GM12872 (cell line): ENCODE data around the gene GMEB2.

Experiments used
- TF ChIP-seq, protein P1 (sequence below): IDR thresholded peaks from 3 replicates; pipeline ENCODE4 v1.5.1; 2011; ENCODE audit warnings: low read depth, mild to moderate bottlenecking, low read length, moderate library complexity; ENCODE audit not compliant: insufficient read depth

GMEB2 gene

DNA sequence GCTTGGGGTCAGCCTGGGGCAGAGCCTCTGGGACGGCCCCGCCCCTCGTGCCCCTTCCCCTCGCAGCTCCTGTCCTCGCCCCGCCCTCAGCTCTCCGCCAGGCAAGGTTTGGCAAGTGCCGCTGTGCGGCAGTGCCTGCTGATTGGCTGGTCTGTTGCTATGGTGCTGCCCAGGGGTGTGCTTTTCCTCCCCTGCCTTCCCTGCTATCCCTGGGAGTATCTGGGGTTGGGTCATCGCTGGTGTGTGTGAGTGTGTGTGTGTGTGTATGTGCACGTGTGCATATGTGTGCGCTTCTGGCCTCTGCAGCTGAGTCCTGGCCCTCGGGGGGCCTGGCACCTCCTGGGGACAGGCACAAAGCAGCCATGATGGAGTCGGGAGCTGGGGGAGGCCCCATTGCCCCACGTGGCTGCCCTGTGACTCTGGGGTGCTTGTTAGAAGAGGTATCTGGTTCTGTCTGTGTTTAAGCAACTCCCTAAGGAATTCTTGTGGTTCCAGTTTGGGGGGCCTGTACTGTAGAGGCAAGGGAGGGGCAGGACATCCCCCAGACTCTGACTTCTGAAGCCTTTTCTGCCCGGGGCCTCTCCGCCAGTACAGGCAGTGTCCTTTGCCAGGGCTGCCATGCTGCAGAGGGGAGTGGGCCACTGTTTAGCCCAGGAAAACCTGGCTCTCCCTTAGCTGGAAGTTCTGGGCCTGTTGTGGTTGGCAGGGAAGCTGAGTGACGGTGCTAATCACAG is 38.1 kb upstream of the GMEB2 start:
- TF ChIP-seq, protein P1, sequence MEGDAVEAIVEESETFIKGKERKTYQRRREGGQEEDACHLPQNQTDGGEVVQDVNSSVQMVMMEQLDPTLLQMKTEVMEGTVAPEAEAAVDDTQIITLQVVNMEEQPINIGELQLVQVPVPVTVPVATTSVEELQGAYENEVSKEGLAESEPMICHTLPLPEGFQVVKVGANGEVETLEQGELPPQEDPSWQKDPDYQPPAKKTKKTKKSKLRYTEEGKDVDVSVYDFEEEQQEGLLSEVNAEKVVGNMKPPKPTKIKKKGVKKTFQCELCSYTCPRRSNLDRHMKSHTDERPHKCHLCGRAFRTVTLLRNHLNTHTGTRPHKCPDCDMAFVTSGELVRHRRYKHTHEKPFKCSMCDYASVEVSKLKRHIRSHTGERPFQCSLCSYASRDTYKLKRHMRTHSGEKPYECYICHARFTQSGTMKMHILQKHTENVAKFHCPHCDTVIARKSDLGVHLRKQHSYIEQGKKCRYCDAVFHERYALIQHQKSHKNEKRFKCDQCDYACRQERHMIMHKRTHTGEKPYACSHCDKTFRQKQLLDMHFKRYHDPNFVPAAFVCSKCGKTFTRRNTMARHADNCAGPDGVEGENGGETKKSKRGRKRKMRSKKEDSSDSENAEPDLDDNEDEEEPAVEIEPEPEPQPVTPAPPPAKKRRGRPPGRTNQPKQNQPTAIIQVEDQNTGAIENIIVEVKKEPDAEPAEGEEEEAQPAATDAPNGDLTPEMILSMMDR = no peak

DNA sequence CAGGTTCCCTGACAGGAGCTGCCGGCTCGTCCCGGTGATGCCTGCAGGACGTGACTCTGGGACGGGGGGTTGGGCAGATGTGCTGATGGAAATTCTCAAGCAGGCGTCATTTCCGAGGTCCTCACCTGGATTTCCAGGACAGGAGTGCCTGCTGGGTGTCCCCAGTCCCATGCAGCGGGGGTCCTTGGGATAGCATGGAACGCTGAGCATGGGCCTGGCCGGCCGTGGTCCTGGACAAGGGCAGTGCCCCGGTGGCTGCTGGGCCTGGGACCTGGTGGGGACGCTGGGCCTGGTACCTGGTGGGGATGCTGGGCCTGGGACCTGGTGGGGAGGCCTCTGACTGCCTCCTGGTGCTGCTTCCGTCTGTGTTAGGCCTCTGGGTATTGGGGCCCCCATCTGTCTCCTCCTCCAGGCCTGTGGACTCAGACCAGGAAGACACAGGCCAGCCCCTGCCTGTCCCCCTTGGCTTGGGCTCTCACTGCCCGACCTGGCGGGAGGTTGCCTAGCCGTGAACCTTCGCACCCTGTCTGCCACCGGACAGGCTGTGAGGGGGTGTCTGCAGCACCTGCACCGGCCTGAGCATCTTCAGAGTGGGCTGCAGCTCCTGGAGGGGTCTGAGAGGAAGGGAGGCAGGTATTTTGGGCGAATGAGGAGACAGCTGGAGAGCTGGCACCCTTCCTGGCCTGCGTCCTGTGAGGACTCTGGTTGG is 37.4 kb upstream of the GMEB2 start:
- TF ChIP-seq, protein P1 = no peak

DNA sequence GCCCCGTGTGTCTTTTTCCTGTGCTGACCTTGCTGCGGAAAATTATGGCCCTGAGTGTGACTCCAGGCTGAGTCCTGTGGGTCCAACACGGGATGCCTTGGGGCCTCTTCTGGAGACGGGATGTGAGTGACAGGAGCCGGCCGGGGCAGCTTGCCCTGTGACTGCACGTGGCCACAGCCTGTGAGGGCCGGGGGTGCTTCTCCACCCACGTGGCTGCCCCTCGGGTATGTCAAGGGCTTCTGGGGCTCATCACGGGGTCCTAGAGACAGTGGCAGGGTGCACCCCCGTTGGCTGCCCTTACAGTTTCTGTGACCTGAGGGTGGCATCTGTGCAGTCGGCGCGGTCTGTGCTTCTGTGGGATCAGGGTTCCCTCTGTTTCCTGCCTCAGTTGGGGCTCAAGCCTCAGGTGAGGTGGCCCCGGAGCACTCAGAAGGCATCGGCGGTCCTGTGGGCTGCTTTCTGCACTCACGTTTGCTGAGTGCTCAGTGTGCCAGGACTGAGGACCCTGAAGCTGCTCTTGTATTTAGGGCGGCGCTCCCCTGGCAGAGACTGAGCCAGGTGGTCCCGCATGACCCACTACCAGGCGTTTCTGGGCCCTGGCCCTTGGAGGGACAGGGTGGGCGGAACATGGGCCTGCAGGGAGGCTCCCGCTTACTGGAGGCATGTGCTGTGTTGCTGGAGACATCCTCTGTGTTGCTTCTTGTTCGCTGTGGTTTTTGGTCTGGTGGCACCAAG is 36.6 kb upstream of the GMEB2 start:
- TF ChIP-seq, protein P1 = no peak

DNA sequence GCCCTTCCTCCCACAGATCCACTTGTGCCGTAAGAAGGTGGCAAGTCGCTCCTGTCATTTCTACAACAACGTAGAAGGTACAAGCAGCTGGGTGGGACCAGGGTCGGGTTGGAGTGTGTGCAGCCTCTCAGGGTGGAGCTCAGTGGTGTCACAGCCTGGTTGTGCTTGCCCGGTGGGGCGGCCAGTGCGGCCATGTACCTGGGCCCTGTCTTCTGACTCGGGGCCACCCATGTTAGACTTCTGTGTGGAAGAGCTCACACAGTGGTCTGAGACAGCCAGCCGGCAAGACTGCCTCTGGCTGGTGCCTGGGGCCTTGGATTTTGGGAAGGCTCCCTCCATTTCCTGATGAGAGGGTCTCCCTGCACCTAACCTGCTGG is 35.9 kb upstream of the GMEB2 start:
- TF ChIP-seq, protein P1 = no peak

DNA sequence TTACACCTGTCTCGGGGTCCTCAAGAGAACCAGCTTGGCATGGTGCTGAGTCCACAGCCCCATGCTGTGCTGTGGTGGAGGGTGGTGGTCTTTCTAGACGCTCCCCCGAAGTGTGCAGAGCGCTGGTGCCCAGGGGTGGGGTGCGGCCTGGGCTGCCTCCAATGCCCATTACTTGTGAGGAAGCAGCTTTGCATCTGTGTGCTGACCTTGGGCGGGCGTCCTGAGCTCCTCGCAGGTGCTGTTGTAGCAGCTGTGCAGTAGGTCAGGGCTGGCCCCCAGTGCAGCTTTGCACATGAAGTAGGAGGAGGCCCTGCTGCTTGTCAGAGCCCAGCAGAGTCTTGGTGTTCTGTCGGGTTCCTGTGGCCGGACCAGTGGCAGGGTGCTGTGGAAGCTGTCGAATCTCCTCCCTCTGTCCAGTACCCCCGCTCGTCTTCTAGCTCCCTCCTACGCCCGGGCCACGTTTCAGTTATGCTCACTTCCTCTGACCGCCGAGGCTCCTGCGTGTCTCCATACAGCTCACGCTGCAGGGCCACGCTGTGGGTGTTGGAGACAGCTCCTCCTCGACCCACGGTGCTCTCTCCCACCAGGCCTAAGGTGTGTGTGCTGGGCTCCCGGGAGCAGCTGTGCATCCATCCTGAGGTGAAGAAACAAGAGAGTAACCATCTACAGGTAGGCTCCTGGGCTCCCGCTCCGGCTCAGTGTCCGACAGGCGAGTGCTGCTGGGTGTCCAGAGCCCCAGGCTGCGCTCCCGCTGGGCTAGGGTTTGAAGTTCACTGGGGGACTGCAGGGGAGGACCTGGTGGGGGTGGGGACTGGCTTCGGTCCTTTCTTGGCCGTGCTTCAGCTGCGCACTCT is 35.3 kb upstream of the GMEB2 start:
- TF ChIP-seq, protein P1 = no peak

DNA sequence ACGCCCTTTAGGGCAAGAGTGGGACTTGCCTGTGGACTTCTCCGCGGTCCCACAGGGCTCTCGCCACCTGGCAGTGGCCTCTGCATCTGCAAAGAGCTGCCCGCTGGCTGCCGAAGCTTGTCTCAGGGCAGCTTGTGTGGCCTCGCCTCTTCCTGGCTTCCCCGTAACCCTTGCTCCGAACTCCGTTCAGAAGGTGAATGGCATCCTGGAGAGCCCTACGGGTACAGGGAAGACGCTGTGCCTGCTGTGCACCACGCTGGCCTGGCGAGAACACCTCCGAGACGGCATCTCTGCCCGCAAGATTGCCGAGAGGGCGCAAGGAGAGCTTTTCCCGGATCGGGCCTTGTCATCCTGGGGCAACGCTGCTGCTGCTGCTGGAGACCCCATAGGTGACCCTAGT is 34.2 kb upstream of the GMEB2 start:
- TF ChIP-seq, protein P1 = no peak
